T-helper 1 cell treated with Interleukin-12 subunit alpha and Interleukin-12 subunit beta and Interleukin-4 antibody, amounts not matched to agents 30 ng/mL and 1 ng/mL, for 36 hours (primary cell): ENCODE measurements around the gene SEC23A. TPM values are rescaled to one million over a fixed set of nuclear protein-coding genes. Genes with fewer than 3 reads are reported as not detected.
"Not testable (repeated sequence)": the region's sequence is repeated elsewhere in the genome, so short reads cannot be mapped to it uniquely, and the experiment has no call there.

ENCODE experiments used
- intact Hi-C: fragments of 100-400 bp; cut with micrococcal nuclease; formaldehyde crosslinking; loops from one replicate; pipeline ENCODE4 v1.15.1; 2024
- total RNA-seq: library from RNA; stranded (reverse); gene quantifications from 2 replicates; pipeline ENCODE4 v1.2.3, GENCODE V29; 2022

The SEC23A gene
- total RNA-seq: 60.0 and 60.7 TPM in 2 replicates

GRCh38 chr14:39102969-39103957, at the start of gene SEC23A:
TSS of gene SEC23A (minus strand) at chr14:39103235. CDS start at chr14:39096118, 7,117 bp downstream.
- intact Hi-C loops: loop anchor here (1.0 kb wide), 6 partner anchors 11 to 329 kb away; partner anchors contain the start of genes FBXO33, GEMIN2, PNN and TRAPPC6B

- intact Hi-C loops: no loop called here
These were observed 42.4 kb upstream of the SEC23A start for GRCh38 chr14:39145266-39145966.

- intact Hi-C loops: not testable (repeated sequence)
These were observed 40.2 kb upstream of the SEC23A start for GRCh38 chr14:39143226-39143625.

- intact Hi-C loops: not testable (repeated sequence)
These were observed 38.6 kb upstream of the SEC23A start for GRCh38 chr14:39141623-39142022.

- intact Hi-C loops: no loop called here
These were observed 37.1 kb upstream of the SEC23A start for GRCh38 chr14:39140170-39140569.

GRCh38 chr14:39138440-39138839, 35.4 kb upstream of the SEC23A start:
- intact Hi-C loops: no loop called here

- intact Hi-C loops: not testable (repeated sequence)
These were observed 34.8 kb upstream of the SEC23A start for GRCh38 chr14:39137835-39138234.

- intact Hi-C loops: no loop called here
These were observed 19.5 kb upstream of the SEC23A start for GRCh38 chr14:39122330-39123138.

- intact Hi-C loops: loop anchor here (1.0 to 2.0 kb wide), 7 partner anchors 11 to 318 kb away; partner anchors contain the start of genes FBXO33, SEC23A and TRAPPC6B
These were observed 11.2 kb upstream of the SEC23A start, which contains the start of gene GEMIN2 for GRCh38 chr14:39114073-39114838. TSS of gene GEMIN2 (plus strand) at chr14:39114323. CDS start at chr14:39114339, 16 bp downstream.

- intact Hi-C loops: loop anchor here (1.0 to 2.0 kb wide), 7 partner anchors 10 to 319 kb away; partner anchors contain the start of genes FBXO33, SEC23A and TRAPPC6B
These were observed 10.6 kb upstream of the SEC23A start for GRCh38 chr14:39113685-39114072.

GRCh38 chr14:39109893-39110715, 7.1 kb upstream of the SEC23A start:
- intact Hi-C loops: no loop called here

- intact Hi-C loops: no loop called here
These were observed 5.8 kb upstream of the SEC23A start for GRCh38 chr14:39108791-39109190.

- intact Hi-C loops: loop anchor here (1.0 kb wide), 5 partner anchors 63 to 362 kb away; partner anchors contain the start of genes FBXO33 and TRAPPC6B
These were observed 4.6 kb upstream of the SEC23A start for GRCh38 chr14:39107591-39107996.

GRCh38 chr14:39104078-39104801, 1.2 kb upstream of the SEC23A start:
- intact Hi-C loops: not testable (repeated sequence)

- intact Hi-C loops: no loop called here
These were observed 618 bp downstream of the SEC23A start for GRCh38 chr14:39102265-39102968.

GRCh38 chr14:39099748-39100147, 3.3 kb downstream of the SEC23A start:
- intact Hi-C loops: no loop called here

GRCh38 chr14:39099215-39099614, 3.8 kb downstream of the SEC23A start:
- intact Hi-C loops: not testable (repeated sequence)

- intact Hi-C loops: no loop called here
These were observed 5.9 kb downstream of the SEC23A start for GRCh38 chr14:39097159-39097558.
